GM11168 (cell line): ENCODE measurements around the gene SMPD4.
"Not testable (repeated sequence)": the region's sequence is repeated elsewhere in the genome, so short reads cannot be mapped to it uniquely, and the experiment has no call there.

Source experiments
- in situ Hi-C: fragments of 300-500 bp; cut with MboI; formaldehyde crosslinking; loops from one replicate; pipeline ENCODE4 v1.12.0; 2022; ENCODE audit warnings: low sequenced_read_pairs; ENCODE audit not compliant: unreplicated experiment

SMPD4 gene

GRCh38 chr2:130160838-130161705, 20.3 kb downstream of the SMPD4 start:
- in situ Hi-C loops, result not testable (repeated sequence)

- in situ Hi-C loops, result no loop called here
These were observed 21.3 kb downstream of the SMPD4 start for GRCh38 chr2:130160131-130160530.

GRCh38 chr2:130159376-130159775, 22.0 kb downstream of the SMPD4 start:
- in situ Hi-C loops, result loop anchor here (5.0 kb wide), 1 partner anchor 1358 kb away; no protein-coding TSS in a partner anchor

GRCh38 chr2:130158631-130159030, 22.8 kb downstream of the SMPD4 start:
- in situ Hi-C loops, result loop anchor here (5.0 kb wide), 1 partner anchor 1359 kb away; no protein-coding TSS in a partner anchor

- in situ Hi-C loops, result loop anchor here (5.0 kb wide), 1 partner anchor 1359 kb away; no protein-coding TSS in a partner anchor
These were observed 23.4 kb downstream of the SMPD4 start for GRCh38 chr2:130157825-130158514.

GRCh38 chr2:130157354-130157753, 24.0 kb downstream of the SMPD4 start:
- in situ Hi-C loops, result loop anchor here (5.0 kb wide), 1 partner anchor 1360 kb away; no protein-coding TSS in a partner anchor

GRCh38 chr2:130156624-130157004, 24.8 kb downstream of the SMPD4 start:
- in situ Hi-C loops, result loop anchor here (5.0 kb wide), 1 partner anchor 1361 kb away; no protein-coding TSS in a partner anchor

- in situ Hi-C loops, result loop anchor here (5.0 kb wide), 1 partner anchor 1361 kb away; no protein-coding TSS in a partner anchor
These were observed 25.3 kb downstream of the SMPD4 start for GRCh38 chr2:130155956-130156623.

- in situ Hi-C loops, result loop anchor here (5.0 kb wide), 1 partner anchor 1362 kb away; no protein-coding TSS in a partner anchor
These were observed 26.3 kb downstream of the SMPD4 start for GRCh38 chr2:130154773-130155765.

- in situ Hi-C loops, result not testable (repeated sequence)
These were observed 27.0 kb downstream of the SMPD4 start for GRCh38 chr2:130154423-130154770.

GRCh38 chr2:130153721-130154422, 27.5 kb downstream of the SMPD4 start:
- in situ Hi-C loops, result not testable (repeated sequence)

GRCh38 chr2:130152816-130153595, 28.4 kb downstream of the SMPD4 start:
- in situ Hi-C loops, result no loop called here

GRCh38 chr2:130152136-130152815, 29.1 kb downstream of the SMPD4 start:
- in situ Hi-C loops, result not testable (repeated sequence)

- in situ Hi-C loops, result not testable (repeated sequence)
These were observed 30.3 kb downstream of the SMPD4 start for GRCh38 chr2:130151145-130151512.

- in situ Hi-C loops, result no loop called here
These were observed 30.9 kb downstream of the SMPD4 start for GRCh38 chr2:130150181-130151144.

- in situ Hi-C loops, result not testable (repeated sequence)
These were observed 32.9 kb downstream of the SMPD4 start for GRCh38 chr2:130148515-130148914.
